GM12878 (cell line): Measurements from ENCODE around the gene PIGS. TPM values are rescaled to one million over a fixed set of nuclear protein-coding genes. Genes with fewer than 3 reads are reported as not detected.

Experiments
- ATF3 ChIP-seq: IDR thresholded peaks from 2 replicates; pipeline ENCODE4 v1.6.1; 2011; ENCODE audit warnings: low read depth, mild to moderate bottlenecking, low read length, moderate library complexity, borderline replicate concordance; ENCODE audit errors: extremely low read depth
- BACH1 ChIP-seq: fragments of 450-650 bp; IDR thresholded peaks from 2 replicates; pipeline ENCODE4 v1.6.1; 2017; ENCODE audit warnings: mild to moderate bottlenecking, borderline replicate concordance
- BCLAF1 ChIP-seq: fragments of 450-650 bp; IDR thresholded peaks from 2 replicates; pipeline ENCODE4 v1.6.1; 2017; ENCODE audit warnings: antibody characterized with exemption, mild to moderate bottlenecking, moderate library complexity
- CUX1 ChIP-seq: IDR thresholded peaks from 2 replicates; pipeline ENCODE4 v1.6.1; 2012; ENCODE audit warnings: improper control_type of control experiment, low read depth, low read length; ENCODE audit not compliant: insufficient replicate concordance
- E2F4 ChIP-seq: IDR thresholded peaks from 2 replicates; pipeline ENCODE4 v1.6.1; 2012; ENCODE audit warnings: low read depth, low read length, improper control_type of control experiment
- ELK1 ChIP-seq: IDR thresholded peaks from 2 replicates; pipeline ENCODE4 v1.6.1; 2012; ENCODE audit warnings: low read depth, low read length, improper control_type of control experiment
- EP300 ChIP-seq, 2 experiments: fragments of 150-350 bp in 1 of 2; IDR thresholded peaks; 2 replicates each; pipeline ENCODE4 v1.6.1; 2011 to 2012; ENCODE audit warnings: low read depth in 2 of 2, low read length in 2 of 2, borderline replicate concordance in 1 of 2, improper control_type of control experiment in 1 of 2, inconsistent platforms in 1 of 2; ENCODE audit not compliant: control insufficient read depth in 1 of 2
- IKZF1 ChIP-seq: fragments of 450-650 bp; conservative IDR thresholded peaks from 2 replicates; pipeline ENCODE4 v1.6.1; 2017; ENCODE audit warnings: antibody characterized with exemption, mild to moderate bottlenecking
- JUNB ChIP-seq: IDR thresholded peaks from 2 replicates; pipeline ENCODE4 v1.6.1; 2016; ENCODE audit warnings: antibody characterized with exemption, mild to moderate bottlenecking
- NR2F1 ChIP-seq: fragments of 450-650 bp; conservative IDR thresholded peaks from 2 replicates; pipeline ENCODE4 v1.6.1; 2017; ENCODE audit warnings: mild to moderate bottlenecking
- PML ChIP-seq: IDR thresholded peaks from 2 replicates; pipeline ENCODE4 v1.6.1; 2012; ENCODE audit warnings: low read length, inconsistent platforms
- POLR2AphosphoS2 ChIP-seq: IDR thresholded peaks from 2 replicates; pipeline ENCODE4 v1.6.1; 2011; ENCODE audit warnings: low read depth, mild to moderate bottlenecking, low read length, improper control_type of control experiment, moderate library complexity
- RUNX3 ChIP-seq: IDR thresholded peaks from 2 replicates; pipeline ENCODE4 v1.6.1; 2012; ENCODE audit warnings: low read length, inconsistent platforms
- SP1 ChIP-seq: IDR thresholded peaks from one replicate; pipeline ENCODE4 v1.6.1; 2011; ENCODE audit warnings: low read depth, low read length
- TCF3 ChIP-seq: IDR thresholded peaks from 2 replicates; pipeline ENCODE4 v1.6.1; 2012; ENCODE audit warnings: low read depth, mild to moderate bottlenecking, low read length, borderline replicate concordance; ENCODE audit not compliant: insufficient read depth
- ZNF24 ChIP-seq: fragments of 450-650 bp; IDR thresholded peaks from 2 replicates; pipeline ENCODE4 v1.6.1; 2017; ENCODE audit warnings: antibody characterized with exemption, mild to moderate bottlenecking
- polyA plus RNA-seq, 11 experiments: library from polyadenylated mRNA; depleted of rRNA in 4 of 11; unstranded in 6 of 11; stranded (reverse) in 5 of 11; fragments of >200 nt; fragmentation: Nextera tagmentation in 4 of 11; fragmentation: Illumina TruSeq in 1 of 11; extraction: Ambion mirVana in 4 of 11; extraction: Trizol in 1 of 11; gene quantifications; 1 replicate in 1 of 11; 2 replicates in 10 of 11; pipeline versions ENCODE4 v1.2.1 to v1.2.3, GENCODE V29; 2011 to 2016; ENCODE audit warnings: inconsistent platforms in 2 of 11, missing spikeins in 2 of 11, low read depth in 1 of 11
- total RNA-seq, 4 experiments: library from RNA; depleted of rRNA in 3 of 4; stranded (reverse); fragments of >200 nt in 3 of 4; fragmentation: Illumina TruSeq in 1 of 4; extraction: Trizol in 1 of 4; gene quantifications; 2 replicates each; pipeline versions ENCODE4 v1.2.1 to v1.2.3, GENCODE V29; 2013 to 2021

Gene PIGS
- total and polyA plus RNA-seq, 10 of the 15 experiments (the other 5 are each of a cell fraction or from before 2014, with no cell fraction given): 27.5 to 73.7 (median 50.7) TPM

GRCh38 chr17:28549236-28550132 lies 21.8 kb downstream of the PIGS start (continued):
- TF ChIP-seq CUX1: peak; percentile 58
- peak; percentile 81; the same call in 1 of the 2 replicates for TF ChIP-seq IKZF1
- TF ChIP-seq RUNX3: no peak
- TF ChIP-seq JUNB: no peak
- no peak for TF ChIP-seq ZNF24
- TF ChIP-seq ELK1: no peak
- TF ChIP-seq E2F4: no peak
- TF ChIP-seq POLR2AphosphoS2: 0 out of 2 replicates have a peak, but pooled peaks have one; percentile 11
- 0 out of 2 replicates have a peak, but pooled peaks have one; percentile 33 for TF ChIP-seq NR2F1
- TF ChIP-seq EP300 (IDR thresholded peaks at IDR 0.05; ENCODE audit: borderline replicate concordance in 1 of 2, control insufficient read depth in 1 of 2, low read depth in 2 of 2, low read length in 2 of 2): no peak
- TF ChIP-seq TCF3: no peak
- no peak for TF ChIP-seq BACH1
- TF ChIP-seq SP1: no peak
- TF ChIP-seq PML: no peak
- no peak for TF ChIP-seq BCLAF1
- no peak for TF ChIP-seq ATF3
